WERI-Rb-1 (cell line): ENCODE measurements around the gene UBA6.

Experiments used
- DNase-seq: peaks from one replicate; pipeline ENCODE4 v3.0.0-alpha.2; 2020
- H3K27ac ChIP-seq: fragments of 250-450 bp; sonication (Bioruptor Pico); 2 replicates; pipeline ENCODE4 v1.5.1; 2020; ENCODE audit warnings: mild to moderate bottlenecking, moderate library complexity
- H3K27me3 ChIP-seq: fragments of 250-450 bp; sonication (Bioruptor Pico); 2 replicates; pipeline ENCODE4 v1.5.1; 2021; ENCODE audit warnings: mild to moderate bottlenecking, low read depth, moderate library complexity; ENCODE audit not compliant: insufficient read depth, severe bottlenecking
- H3K36me3 ChIP-seq: fragments of 250-450 bp; sonication (Bioruptor Pico); 2 replicates; pipeline ENCODE4 v1.5.1; 2020; ENCODE audit warnings: mild to moderate bottlenecking, moderate library complexity
- H3K4me3 ChIP-seq: 2 replicates; pipeline ENCODE4 v1.5.1; 2011; ENCODE audit warnings: low read depth, mild to moderate bottlenecking, control low read depth, low read length
- H3K9me3 ChIP-seq: fragments of 250-450 bp; sonication (Bioruptor Pico); 2 replicates; pipeline ENCODE4 v1.5.1; 2021; ENCODE audit warnings: mild to moderate bottlenecking, moderate library complexity; ENCODE audit not compliant: severe bottlenecking
- CTCF ChIP-seq: IDR thresholded peaks from 2 replicates; pipeline ENCODE4 v1.5.1; 2011; ENCODE audit warnings: low read depth, mild to moderate bottlenecking, control low read depth, inconsistent platforms, low read length

Gene UBA6

GRCh38 chr4:67700116-67700737 lies 728 bp downstream of the UBA6 start:
- no peak for TF ChIP-seq CTCF
- DNase-seq, result no peak
- Histone ChIP-seq H3K36me3 (peaks cover 9% of the 10 kb centered on the region; the same call in 1 of the 2 replicates), H3K27ac (peak overlapping the region; percentile 91), H3K9me3 (no peaks in the 10 kb centered on the region), H3K27me3 (no peaks in the 10 kb centered on the region), H3K4me3 (peak overlapping the region; percentile 81)

- H3K27ac ChIP-seq, result no peak overlapping the region
- no peak for TF ChIP-seq CTCF
- no peaks in the 10 kb centered on the region for H3K27me3 ChIP-seq
- peaks cover 14% of the 10 kb centered on the region for H3K36me3 ChIP-seq
- no peaks in the 10 kb centered on the region for H3K9me3 ChIP-seq
- no peak overlapping the region for H3K4me3 ChIP-seq
- no peak for DNase-seq
These were observed 1.4 kb downstream of the UBA6 start for GRCh38 chr4:67699603-67700002.

- no peaks in the 10 kb centered on the region for H3K27me3 ChIP-seq
- TF ChIP-seq CTCF, result no peak
These were observed 2.9 kb downstream of the UBA6 start for GRCh38 chr4:67697860-67698687.

GRCh38 chr4:67696061-67696460 lies 4.9 kb downstream of the UBA6 start:
- no peak for DNase-seq
- H3K9me3 ChIP-seq, result no peaks in the 10 kb centered on the region
- peaks cover 21% of the 10 kb centered on the region for H3K36me3 ChIP-seq
- H3K27ac ChIP-seq, result no peak overlapping the region
- no peaks in the 10 kb centered on the region for H3K27me3 ChIP-seq
- TF ChIP-seq CTCF, result no peak
- H3K4me3 ChIP-seq, result no peak overlapping the region

More at GRCh38 chr4:67697860-67698687, 2.9 kb downstream of the UBA6 start:
- no peak for DNase-seq
- Histone ChIP-seq H3K27ac (no peak overlapping the region), H3K4me3 (no peak overlapping the region), H3K9me3 (no peaks in the 10 kb centered on the region), H3K36me3 (peaks cover 15% of the 10 kb centered on the region)

GRCh38 chr4:67694662-67695061 lies 6.3 kb downstream of the UBA6 start:
- TF ChIP-seq CTCF, result no peak
- no peak for DNase-seq
- no peaks in the 10 kb centered on the region for H3K27me3 ChIP-seq
- peaks cover 21% of the 10 kb centered on the region for H3K36me3 ChIP-seq
- H3K27ac ChIP-seq, result no peak overlapping the region
- no peak overlapping the region for H3K4me3 ChIP-seq
- H3K9me3 ChIP-seq, result no peaks in the 10 kb centered on the region
